CD8-positive, alpha-beta memory T cell (primary cell): ENCODE results near the gene BCL2L11. TPM values are rescaled to one million over a fixed set of nuclear protein-coding genes. Genes with fewer than 3 reads are reported as not detected.
"Not testable (repeated sequence)": the region's sequence is repeated elsewhere in the genome, so short reads cannot be mapped to it uniquely, and the experiment has no call there.

Source experiments
- CTCF ChIA-PET: fragments of 350-600 bp; sonication (Branson Sonifier 250); formaldehyde crosslinking; loops from one replicate; lab custom pipeline; 2021; ENCODE audit warnings: antibody characterized with exemption; lab: Charles Lee
- POLR2A ChIA-PET: fragments of 350-600 bp; sonication (Branson Sonifier 250); formaldehyde crosslinking; loops from one replicate; lab custom pipeline; 2021; ENCODE audit warnings: antibody characterized with exemption; lab: Charles Lee
- DNase-seq, 5 donors: peaks; one replicate each; pipeline versions ENCODE4 v3.0.0 to v3.0.0-alpha.2; 2020 to 2022; ENCODE audit warnings: mixed read lengths in 1 of 5
- H3K27ac ChIP-seq: one replicate; pipeline ENCODE4 v1.7.0; 2013; ENCODE audit warnings: low read depth, mild to moderate bottlenecking, low read length, moderate library complexity
- H3K27me3 ChIP-seq: 2 replicates; pipeline ENCODE4 v1.7.0; 2013; ENCODE audit warnings: low read length, mild to moderate bottlenecking; ENCODE audit not compliant: insufficient read depth, poor library complexity, severe bottlenecking
- H3K36me3 ChIP-seq: 2 replicates; pipeline ENCODE4 v1.7.0; 2013; ENCODE audit warnings: mild to moderate bottlenecking, low read length, moderate library complexity; ENCODE audit not compliant: insufficient read depth
- H3K4me1 ChIP-seq: 2 replicates; pipeline ENCODE4 v1.7.0; 2013; ENCODE audit warnings: mild to moderate bottlenecking, low read length, moderate library complexity; ENCODE audit not compliant: insufficient read depth
- H3K4me3 ChIP-seq: 2 replicates; pipeline ENCODE4 v1.7.0; 2013; ENCODE audit warnings: mild to moderate bottlenecking, low read length
- H3K9me3 ChIP-seq: 2 replicates; pipeline ENCODE4 v1.7.0; 2013; ENCODE audit warnings: mild to moderate bottlenecking, low read length
- H3K27ac Mint-ChIP-seq, 8 donors: one replicate each; pipeline ENCODE4 v1.8.0; 2020 to 2021; ENCODE audit warnings: mixed read lengths in 8 of 8, mild to moderate bottlenecking in 6 of 8, inconsistent platforms in 3 of 8, moderate library complexity in 3 of 8
- H3K27me3 Mint-ChIP-seq, 2 donors: one replicate each; pipeline ENCODE4 v1.8.0; 2020 to 2021; ENCODE audit warnings: mixed read lengths in 2 of 2, mild to moderate bottlenecking in 1 of 2, moderate library complexity in 1 of 2
- H3K36me3 Mint-ChIP-seq, 3 donors: one replicate each; pipeline ENCODE4 v1.8.0; 2020 to 2021; ENCODE audit warnings: mixed read lengths in 3 of 3, inconsistent platforms in 1 of 3, mild to moderate bottlenecking in 1 of 3
- H3K4me1 Mint-ChIP-seq, 3 donors: one replicate each; pipeline ENCODE4 v1.8.0; 2020 to 2021; ENCODE audit warnings: mixed read lengths in 3 of 3, inconsistent platforms in 1 of 3, mild to moderate bottlenecking in 1 of 3
- H3K4me3 Mint-ChIP-seq, 7 donors: one replicate each; pipeline ENCODE4 v1.8.0; 2020 to 2021; ENCODE audit warnings: mixed read lengths in 7 of 7, mild to moderate bottlenecking in 6 of 7, moderate library complexity in 4 of 7, inconsistent platforms in 2 of 7
- H3K9me3 Mint-ChIP-seq, 5 donors: one replicate each; pipeline ENCODE4 v1.8.0; 2020 to 2022; ENCODE audit warnings: mixed read lengths in 5 of 5, mild to moderate bottlenecking in 3 of 5, moderate library complexity in 2 of 5, inconsistent platforms in 1 of 5
- polyA plus RNA-seq: library from polyadenylated mRNA; unstranded; fragments of 300-500 nt; fragmentation: Illumina TruSeq; gene quantifications from one replicate; pipeline ENCODE4 v1.2.3, GENCODE V29; 2021
- total RNA-seq, 2 experiments: library from RNA; stranded (reverse); gene quantifications; one replicate each; pipeline ENCODE4 v1.2.3, GENCODE V29; 2021

Gene BCL2L11, protein sequence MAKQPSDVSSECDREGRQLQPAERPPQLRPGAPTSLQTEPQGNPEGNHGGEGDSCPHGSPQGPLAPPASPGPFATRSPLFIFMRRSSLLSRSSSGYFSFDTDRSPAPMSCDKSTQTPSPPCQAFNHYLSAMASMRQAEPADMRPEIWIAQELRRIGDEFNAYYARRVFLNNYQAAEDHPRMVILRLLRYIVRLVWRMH
- total RNA-seq: 10 to 100 TPM; 36.6 to 40.6 TPM
- polyA plus RNA-seq: 13.8 TPM

- ChIA-PET POLR2A (interaction anchor here (1.0 to 1.8 kb wide), 5 partner anchors 12 to 934 kb away, joined by 3 to 4 read pairs (median 4); partner anchors contain the start of gene TMEM87B), CTCF (interaction anchor here (1.0 to 1.5 kb wide), 6 partner anchors 18 to 599 kb away, joined by 3 read pairs; no protein-coding TSS in a partner anchor)
- peaks cover 44% of the 10 kb centered on the region for H3K4me1 ChIP-seq
- DNase-seq: peak; percentile 81 to 90 (median 88)
- H3K9me3 Mint-ChIP-seq: no peaks in the 10 kb centered on the region
- H3K36me3 Mint-ChIP-seq: peaks cover 2 to 32% (median 3%) of the 10 kb centered on the region in 3 donors
- H3K36me3 ChIP-seq: peaks cover 7% of the 10 kb centered on the region
- peak within 1 kb of the TSS; percentile 64 for H3K27ac ChIP-seq
- H3K9me3 ChIP-seq: no peaks in the 10 kb centered on the region
- peaks cover 29 to 40% of the 10 kb centered on the region in 2 donors for H3K27me3 Mint-ChIP-seq
- peaks cover 38 to 60% (median 51%) of the 10 kb centered on the region in 3 donors for H3K4me1 Mint-ChIP-seq
- peak within 1 kb of the TSS; percentile 93 for H3K4me3 ChIP-seq
- peak within 1 kb of the TSS; percentile 58 to 96 (median 83) for H3K27ac Mint-ChIP-seq
- H3K27me3 ChIP-seq: peaks cover 28% of the 10 kb centered on the region
- H3K4me3 Mint-ChIP-seq: peak within 1 kb of the TSS; percentile 83 to 97 (median 95)
These were observed at the start of gene BCL2L11 for GRCh38 chr2:111120253-111121027. TSS of gene BCL2L11 (plus strand) at chr2:111120914. CDS start at chr2:111123746, 2,832 bp downstream.

- no peak overlapping the region for H3K27ac ChIP-seq
- ChIA-PET POLR2A (no interaction called here), CTCF (no interaction called here)
- no peaks in the 10 kb centered on the region for H3K27me3 ChIP-seq
- peaks cover 11 to 27% (median 17%) of the 10 kb centered on the region in 5 donors for H3K9me3 Mint-ChIP-seq
- no peak overlapping the region for H3K4me3 ChIP-seq
- DNase-seq: no peak
- H3K4me1 ChIP-seq: no peaks in the 10 kb centered on the region
- H3K27me3 Mint-ChIP-seq: peaks cover 1 to 6% of the 10 kb centered on the region in 2 donors
- H3K36me3 Mint-ChIP-seq: peaks cover 0 to 7% (median 2%) of the 10 kb centered on the region in 3 donors
- H3K4me1 Mint-ChIP-seq: no peaks in the 10 kb centered on the region
- H3K36me3 ChIP-seq: no peaks in the 10 kb centered on the region
- H3K4me3 Mint-ChIP-seq: no peak overlapping the region
- H3K9me3 ChIP-seq: no peaks in the 10 kb centered on the region
- H3K27ac Mint-ChIP-seq: no peak overlapping the region
These were observed 49.0 kb upstream of the BCL2L11 start for GRCh38 chr2:111071600-111072171.

- Mint-ChIP-seq H3K9me3 (peaks cover 11 to 29% (median 19%) of the 10 kb centered on the region in 5 donors), H3K4me3 (no peak overlapping the region), H3K27ac (no peak overlapping the region), H3K4me1 (no peaks in the 10 kb centered on the region), H3K36me3 (peaks cover 0 to 7% (median 2%) of the 10 kb centered on the region in 3 donors), H3K27me3 (peaks cover 1 to 9% of the 10 kb centered on the region in 2 donors)
- DNase-seq: no peak
- H3K27me3 ChIP-seq: no peaks in the 10 kb centered on the region
- H3K9me3 ChIP-seq: no peaks in the 10 kb centered on the region
- no peaks in the 10 kb centered on the region for H3K4me1 ChIP-seq
- H3K36me3 ChIP-seq: no peaks in the 10 kb centered on the region
- ChIA-PET CTCF (no interaction called here), POLR2A (no interaction called here)
- no peak overlapping the region for H3K27ac ChIP-seq
- H3K4me3 ChIP-seq: no peak overlapping the region
These were observed 48.4 kb upstream of the BCL2L11 start for GRCh38 chr2:111072220-111072871.

- Mint-ChIP-seq H3K27me3 (peaks cover 32 to 86% of the 10 kb centered on the region in 2 donors), H3K9me3 (peaks cover 0 to 11% (median 5%) of the 10 kb centered on the region in 5 donors), H3K36me3 (peaks cover 0 to 13% (median 0%) of the 10 kb centered on the region in 3 donors)
- H3K4me1 ChIP-seq, H3K4me3 ChIP-seq, POLR2A ChIA-PET, H3K27me3 ChIP-seq, H3K27ac Mint-ChIP-seq, H3K27ac ChIP-seq, H3K4me1 Mint-ChIP-seq, DNase-seq, H3K4me3 Mint-ChIP-seq, H3K9me3 ChIP-seq, H3K36me3 ChIP-seq: not testable (repeated sequence)
- CTCF ChIA-PET: interaction anchor here (1.7 kb wide), 1 partner anchor 18 kb away, joined by 3 read pairs; no protein-coding TSS in a partner anchor
These were observed 38.1 kb upstream of the BCL2L11 start for GRCh38 chr2:111082659-111083058.

DNA sequence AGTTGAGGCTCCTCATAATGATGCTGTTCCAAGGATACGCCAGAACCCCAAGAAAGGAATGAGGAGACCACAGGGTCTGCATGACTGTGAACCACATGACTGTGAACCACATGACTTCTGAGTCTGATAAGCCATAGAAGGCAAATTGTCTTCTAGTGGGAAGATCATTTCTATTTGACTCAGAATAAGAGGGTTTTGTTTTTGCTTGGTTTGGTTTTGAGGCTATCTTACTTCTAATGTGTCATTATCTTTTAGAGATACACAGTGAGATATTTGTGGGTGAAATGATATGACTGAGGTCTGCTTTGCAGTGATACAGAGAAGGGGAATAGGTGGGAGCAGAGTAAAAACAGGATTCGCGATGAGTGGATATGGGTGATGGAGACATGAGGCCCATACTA, 28.9 kb upstream of the BCL2L11 start:
- Mint-ChIP-seq H3K4me1 (no peaks in the 10 kb centered on the region), H3K4me3 (no peak overlapping the region), H3K27me3 (peaks cover 15 to 37% of the 10 kb centered on the region in 2 donors), H3K27ac (no peak overlapping the region), H3K36me3 (no peaks in the 10 kb centered on the region), H3K9me3 (no peaks in the 10 kb centered on the region)
- Histone ChIP-seq H3K27me3 (no peaks in the 10 kb centered on the region), H3K4me1 (no peaks in the 10 kb centered on the region), H3K9me3 (no peaks in the 10 kb centered on the region), H3K36me3 (no peaks in the 10 kb centered on the region), H3K4me3 (no peak overlapping the region), H3K27ac (no peak overlapping the region)
- no peak for DNase-seq
- ChIA-PET CTCF (no interaction called here), POLR2A (no interaction called here)

DNA sequence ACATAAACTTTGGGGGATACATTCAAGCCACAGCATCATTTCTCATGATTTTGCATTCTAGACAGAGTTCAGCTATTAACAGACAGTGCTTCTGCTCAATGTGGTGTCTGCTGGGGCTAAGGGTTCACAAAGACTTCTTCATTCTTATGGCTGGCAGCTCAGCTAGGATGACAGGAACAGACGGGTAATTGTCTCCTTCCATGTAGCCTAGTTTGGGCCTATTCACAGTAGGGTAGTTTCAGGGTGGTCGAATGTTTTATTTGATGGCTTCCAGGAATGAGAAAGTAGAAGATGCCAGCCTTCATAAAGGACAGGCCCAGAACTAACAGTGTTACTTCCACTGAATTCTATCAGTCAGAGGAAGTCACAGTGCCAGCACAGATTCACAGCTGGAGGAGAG, 26.0 kb upstream of the BCL2L11 start:
- H3K36me3 Mint-ChIP-seq: no peaks in the 10 kb centered on the region
- POLR2A ChIA-PET: no interaction called here
- no peaks in the 10 kb centered on the region for H3K9me3 Mint-ChIP-seq
- Histone ChIP-seq H3K27me3 (no peaks in the 10 kb centered on the region), H3K9me3 (no peaks in the 10 kb centered on the region), H3K27ac (no peak overlapping the region), H3K4me3 (no peak overlapping the region), H3K36me3 (no peaks in the 10 kb centered on the region), H3K4me1 (no peaks in the 10 kb centered on the region)
- CTCF ChIA-PET: no interaction called here
- no peak overlapping the region for H3K27ac Mint-ChIP-seq
- no peaks in the 10 kb centered on the region for H3K4me1 Mint-ChIP-seq
- no peak for DNase-seq
- peaks cover 13 to 37% of the 10 kb centered on the region in 2 donors for H3K27me3 Mint-ChIP-seq
- no peak overlapping the region for H3K4me3 Mint-ChIP-seq

GRCh38 chr2:111095434-111095833, 25.3 kb upstream of the BCL2L11 start:
- peaks cover 10 to 33% of the 10 kb centered on the region in 2 donors for H3K27me3 Mint-ChIP-seq
- no peaks in the 10 kb centered on the region for H3K9me3 Mint-ChIP-seq
- DNase-seq: no peak
- Histone ChIP-seq H3K36me3 (no peaks in the 10 kb centered on the region), H3K9me3 (no peaks in the 10 kb centered on the region), H3K27me3 (no peaks in the 10 kb centered on the region), H3K4me3 (no peak overlapping the region), H3K4me1 (no peaks in the 10 kb centered on the region), H3K27ac (no peak overlapping the region)
- no peaks in the 10 kb centered on the region for H3K36me3 Mint-ChIP-seq
- ChIA-PET POLR2A (no interaction called here), CTCF (no interaction called here)
- no peak overlapping the region for H3K27ac Mint-ChIP-seq
- H3K4me1 Mint-ChIP-seq: peaks cover 5 to 6% (median 6%) of the 10 kb centered on the region in 3 donors
- no peak overlapping the region for H3K4me3 Mint-ChIP-seq
